WTC11 (cell line): ENCODE measurements around the gene IST1. TPM values are rescaled to one million over a fixed set of nuclear protein-coding genes. Genes with fewer than 3 reads are reported as not detected.
A peak's percentile ranks its signal among the peaks of the same experiment; 100 is the strongest.

Source experiments
- ATAC-seq: fragments of 200-7000 bp; cut with Tn5 transposase; 2 replicates; pipeline ENCODE4 v1.10.0; 2021; ENCODE audit warnings: mild to moderate bottlenecking, moderate library complexity
- CTCF ChIA-PET: fragments of 300-600 bp; sonication (Branson Sonifier 250); formaldehyde crosslinking; loops from one replicate; lab custom pipeline; 2021; ENCODE audit warnings: antibody characterized with exemption; lab: Charles Lee
- POLR2A ChIA-PET: fragments of 350-600 bp; sonication (Branson Sonifier 250); formaldehyde crosslinking; loops from one replicate; lab custom pipeline; 2021; ENCODE audit warnings: antibody characterized with exemption; lab: Charles Lee
- DNase-seq: peaks from one replicate; pipeline ENCODE4 v3.0.0; 2021; ENCODE audit warnings: low spot score
- H3K27ac Mint-ChIP-seq: 2 replicates; pipeline ENCODE4 v1.8.0; 2021; ENCODE audit warnings: mixed read lengths
- H3K27me3 Mint-ChIP-seq: 2 replicates; pipeline ENCODE4 v1.8.0; 2021; ENCODE audit warnings: low read depth, mild to moderate bottlenecking, moderate library complexity, mixed read lengths
- H3K36me3 Mint-ChIP-seq: 2 replicates; pipeline ENCODE4 v1.8.0; 2021; ENCODE audit warnings: mixed read lengths
- H3K4me1 Mint-ChIP-seq: 2 replicates; pipeline ENCODE4 v1.8.0; 2022; ENCODE audit warnings: mixed read lengths
- H3K4me3 Mint-ChIP-seq: 2 replicates; pipeline ENCODE4 v1.8.0; 2021; ENCODE audit warnings: mild to moderate bottlenecking, moderate library complexity, mixed read lengths
- H3K9me3 Mint-ChIP-seq: 2 replicates; pipeline ENCODE4 v1.8.0; 2021; ENCODE audit warnings: mixed read lengths
- CREB1 ChIP-seq: sonication (generic); formaldehyde crosslinking; IDR thresholded peaks from 2 replicates; pipeline ENCODE4 v1.8.0; 2023; ENCODE audit warnings: mild to moderate bottlenecking, missing genetic modification reagents
- EMX1 ChIP-seq: fragments of 250-450 bp; sonication (Bioruptor Pico); IDR thresholded peaks from 2 replicates; pipeline ENCODE4 v1.8.0; 2021; ENCODE audit warnings: mild to moderate bottlenecking
- ETV6 ChIP-seq: sonication (generic); formaldehyde crosslinking; IDR thresholded peaks from 2 replicates; pipeline ENCODE4 v1.8.1; 2022; ENCODE audit warnings: mild to moderate bottlenecking, missing genetic modification reagents
- FOXJ3 ChIP-seq: sonication (generic); formaldehyde crosslinking; IDR thresholded peaks from 2 replicates; pipeline ENCODE4 v1.9.0; 2021; ENCODE audit warnings: missing genetic modification reagents, mild to moderate bottlenecking, borderline replicate concordance
- FOXK1 ChIP-seq: sonication (generic); formaldehyde crosslinking; IDR thresholded peaks from 2 replicates; pipeline ENCODE4 v1.8.0; 2022; ENCODE audit warnings: mild to moderate bottlenecking, moderate library complexity, missing genetic modification reagents
- IRF2 ChIP-seq: sonication (generic); formaldehyde crosslinking; IDR thresholded peaks from 2 replicates; pipeline ENCODE4 v1.8.0; 2022; ENCODE audit warnings: low read depth, missing genetic modification reagents, borderline replicate concordance
- JAZF1 ChIP-seq: fragments of 250-450 bp; sonication (Bioruptor Pico); IDR thresholded peaks from 2 replicates; pipeline ENCODE4 v1.9.0; 2021; ENCODE audit warnings: moderate library complexity, mild to moderate bottlenecking, inconsistent platforms
- JUN ChIP-seq: sonication (generic); formaldehyde crosslinking; IDR thresholded peaks from 2 replicates; pipeline ENCODE4 v1.8.0; 2023; ENCODE audit warnings: mild to moderate bottlenecking, missing genetic modification reagents
- KAT7 ChIP-seq: sonication (generic); formaldehyde crosslinking; IDR thresholded peaks from 2 replicates; pipeline ENCODE4 v1.8.1; 2023; ENCODE audit warnings: missing genetic modification reagents, mild to moderate bottlenecking, borderline replicate concordance
- NFYB ChIP-seq: sonication (generic); formaldehyde crosslinking; conservative IDR thresholded peaks from 2 replicates; pipeline ENCODE4 v1.8.0; 2022; ENCODE audit warnings: low read depth, missing genetic modification reagents
- NR3C1 ChIP-seq: sonication (generic); formaldehyde crosslinking; conservative IDR thresholded peaks from 2 replicates; pipeline ENCODE4 v1.8.1; 2023; ENCODE audit warnings: low read depth, mild to moderate bottlenecking, missing genetic modification reagents
- PRRX2 ChIP-seq: fragments of 250-450 bp; sonication (Bioruptor Pico); IDR thresholded peaks from 2 replicates; pipeline ENCODE4 v1.8.0; 2021; ENCODE audit warnings: mild to moderate bottlenecking
- RORB ChIP-seq: fragments of 250-450 bp; sonication (Bioruptor Pico); IDR thresholded peaks from 2 replicates; pipeline ENCODE4 v1.9.0; 2021; ENCODE audit warnings: mild to moderate bottlenecking
- ZBTB21 ChIP-seq: sonication (generic); formaldehyde crosslinking; IDR thresholded peaks from 2 replicates; pipeline ENCODE4 v1.8.1; 2023; ENCODE audit warnings: mild to moderate bottlenecking, missing genetic modification reagents, borderline replicate concordance
- ZNF219 ChIP-seq: sonication (generic); formaldehyde crosslinking; IDR thresholded peaks from 2 replicates; pipeline ENCODE4 v1.8.0; 2023; ENCODE audit warnings: missing genetic modification reagents, mild to moderate bottlenecking, borderline replicate concordance
- ZNF671 ChIP-seq: fragments of 250-450 bp; sonication (Bioruptor Pico); IDR thresholded peaks from 2 replicates; pipeline ENCODE4 v1.8.0; 2021; ENCODE audit warnings: mild to moderate bottlenecking
- total RNA-seq: library from RNA; stranded (reverse); gene quantifications from 3 replicates; pipeline ENCODE4 v1.2.3, GENCODE V29; 2021
- TF ChIP-seq, protein P1 (sequence below): fragments of 250-450 bp; sonication (Bioruptor Pico); IDR thresholded peaks from 2 replicates; pipeline ENCODE4 v1.8.0; 2021; ENCODE audit warnings: mild to moderate bottlenecking
- TF ChIP-seq, protein P2 (sequence below): sonication (generic); formaldehyde crosslinking; conservative IDR thresholded peaks from 2 replicates; pipeline ENCODE4 v1.8.1; 2022; ENCODE audit warnings: mild to moderate bottlenecking, missing genetic modification reagents
- TF ChIP-seq, protein P3 (sequence below): fragments of 250-450 bp; sonication (Bioruptor Pico); IDR thresholded peaks from 2 replicates; pipeline ENCODE4 v1.9.0; 2021; ENCODE audit warnings: moderate library complexity, mild to moderate bottlenecking, inconsistent platforms, borderline replicate concordance
- TF ChIP-seq, protein P4 (sequence below): sonication (generic); formaldehyde crosslinking; IDR thresholded peaks from 2 replicates; pipeline ENCODE4 v1.8.0; 2022; ENCODE audit warnings: mild to moderate bottlenecking, missing genetic modification reagents
- TF ChIP-seq, protein P5 (sequence below): sonication (generic); formaldehyde crosslinking; IDR thresholded peaks from 2 replicates; pipeline ENCODE4 v1.8.1; 2023; ENCODE audit warnings: mild to moderate bottlenecking, missing genetic modification reagents, borderline replicate concordance
- TF ChIP-seq, protein P6 (sequence below): sonication (generic); formaldehyde crosslinking; IDR thresholded peaks from 2 replicates; pipeline ENCODE4 v1.8.1; 2023; ENCODE audit warnings: mild to moderate bottlenecking, moderate library complexity, missing genetic modification reagents
- TF ChIP-seq, protein P7 (sequence below): sonication (generic); formaldehyde crosslinking; IDR thresholded peaks from 2 replicates; pipeline ENCODE4 v1.8.0; 2023; ENCODE audit warnings: mild to moderate bottlenecking, missing genetic modification reagents

The IST1 gene
- total RNA-seq, 1 experiment from 2014 or later, result 272 TPM

DNA sequence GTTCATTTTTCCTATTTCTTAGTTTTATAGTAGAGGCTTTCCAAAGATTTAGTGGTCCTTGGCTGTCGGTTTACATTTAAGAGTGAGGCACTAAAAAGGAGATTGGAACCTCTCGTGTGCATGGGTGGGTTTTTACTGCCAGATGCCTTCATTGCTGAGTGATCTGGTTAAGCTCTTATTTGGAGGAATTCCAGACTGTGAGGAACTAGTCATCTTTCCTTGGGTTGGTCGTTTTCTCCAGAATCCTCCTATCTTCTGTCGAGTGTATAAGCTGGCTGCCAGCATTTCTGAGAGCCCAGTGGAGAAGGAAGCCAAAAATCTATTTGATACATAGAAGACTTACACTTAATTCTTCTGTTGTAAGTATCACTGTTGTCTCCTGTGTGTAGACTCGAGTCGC, 22.6 kb downstream of the IST1 start (continued):
- no peak for TF ChIP-seq JAZF1 (CRISPR knock-in tag)
- no peak for TF ChIP-seq PRRX2 (CRISPR knock-in tag)
- no peak for TF ChIP-seq NFYB (CRISPR knock-in tag)
- TF ChIP-seq KAT7 (CRISPR knock-in tag), result no peak
- TF ChIP-seq FOXJ3, result no peak
- TF ChIP-seq, protein P1, sequence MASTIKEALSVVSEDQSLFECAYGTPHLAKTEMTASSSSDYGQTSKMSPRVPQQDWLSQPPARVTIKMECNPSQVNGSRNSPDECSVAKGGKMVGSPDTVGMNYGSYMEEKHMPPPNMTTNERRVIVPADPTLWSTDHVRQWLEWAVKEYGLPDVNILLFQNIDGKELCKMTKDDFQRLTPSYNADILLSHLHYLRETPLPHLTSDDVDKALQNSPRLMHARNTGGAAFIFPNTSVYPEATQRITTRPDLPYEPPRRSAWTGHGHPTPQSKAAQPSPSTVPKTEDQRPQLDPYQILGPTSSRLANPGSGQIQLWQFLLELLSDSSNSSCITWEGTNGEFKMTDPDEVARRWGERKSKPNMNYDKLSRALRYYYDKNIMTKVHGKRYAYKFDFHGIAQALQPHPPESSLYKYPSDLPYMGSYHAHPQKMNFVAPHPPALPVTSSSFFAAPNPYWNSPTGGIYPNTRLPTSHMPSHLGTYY (CRISPR knock-in tag), result no peak
- TF ChIP-seq CREB1, result no peak
- no peak for TF ChIP-seq RORB (CRISPR knock-in tag)
- TF ChIP-seq ZNF219 (CRISPR knock-in tag), result no peak
- TF ChIP-seq FOXK1, result no peak
- TF ChIP-seq EMX1 (CRISPR knock-in tag), result no peak
- TF ChIP-seq ZNF671 (CRISPR knock-in tag), result no peak

DNA sequence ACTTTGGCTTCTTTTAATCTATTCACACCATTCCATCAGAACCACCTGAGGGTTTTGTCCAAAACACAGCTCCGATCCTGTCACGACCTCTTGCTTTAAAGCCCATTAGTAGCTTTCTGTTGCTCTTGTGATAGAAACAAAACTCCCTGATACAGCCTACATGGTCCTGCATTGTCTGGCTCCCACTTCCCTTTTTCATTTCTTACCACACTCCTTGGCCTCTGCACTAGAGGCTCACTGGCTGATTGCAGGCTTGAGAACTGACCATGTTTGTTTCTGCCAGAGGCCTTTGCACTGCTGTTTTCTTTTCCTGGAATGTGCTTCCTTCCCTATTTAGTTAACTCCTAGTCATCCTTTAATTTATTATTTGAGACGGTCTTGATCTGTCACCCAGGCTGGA, 23.7 kb downstream of the IST1 start:
- ChIA-PET CTCF (interaction anchor here (0.5 kb wide), 1 partner anchor 20 kb away, joined by 3 read pairs; no protein-coding TSS in a partner anchor), POLR2A (interaction anchor here (0.5 kb wide), 2 partner anchors 28 to 39 kb away, joined by 3 to 5 read pairs; no protein-coding TSS in a partner anchor)
- DNase-seq (no peak), ATAC-seq (no peak)
- Mint-ChIP-seq H3K27ac (peak overlapping the region; percentile 60; the same call in 1 of the 2 replicates), H3K9me3 (no peaks in the 10 kb centered on the region), H3K27me3 (no peaks in the 10 kb centered on the region), H3K36me3 (peaks cover 92% of the 10 kb centered on the region), H3K4me1 (no peaks in the 10 kb centered on the region; the same call in 1 of the 2 replicates), H3K4me3 (no peak overlapping the region)
- TF ChIP-seq, protein P2, sequence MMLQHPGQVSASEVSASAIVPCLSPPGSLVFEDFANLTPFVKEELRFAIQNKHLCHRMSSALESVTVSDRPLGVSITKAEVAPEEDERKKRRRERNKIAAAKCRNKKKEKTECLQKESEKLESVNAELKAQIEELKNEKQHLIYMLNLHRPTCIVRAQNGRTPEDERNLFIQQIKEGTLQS (CRISPR knock-in tag), result no peak
- TF ChIP-seq, protein P3, sequence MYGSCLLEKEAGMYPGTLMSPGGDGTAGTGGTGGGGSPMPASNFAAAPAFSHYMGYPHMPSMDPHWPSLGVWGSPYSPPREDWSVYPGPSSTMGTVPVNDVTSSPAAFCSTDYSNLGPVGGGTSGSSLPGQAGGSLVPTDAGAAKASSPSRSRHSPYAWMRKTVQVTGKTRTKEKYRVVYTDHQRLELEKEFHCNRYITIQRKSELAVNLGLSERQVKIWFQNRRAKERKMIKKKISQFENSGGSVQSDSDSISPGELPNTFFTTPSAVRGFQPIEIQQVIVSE (CRISPR knock-in tag), result no peak
- TF ChIP-seq, protein P4, sequence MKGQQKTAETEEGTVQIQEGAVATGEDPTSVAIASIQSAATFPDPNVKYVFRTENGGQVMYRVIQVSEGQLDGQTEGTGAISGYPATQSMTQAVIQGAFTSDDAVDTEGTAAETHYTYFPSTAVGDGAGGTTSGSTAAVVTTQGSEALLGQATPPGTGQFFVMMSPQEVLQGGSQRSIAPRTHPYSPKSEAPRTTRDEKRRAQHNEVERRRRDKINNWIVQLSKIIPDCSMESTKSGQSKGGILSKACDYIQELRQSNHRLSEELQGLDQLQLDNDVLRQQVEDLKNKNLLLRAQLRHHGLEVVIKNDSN, result no peak
- TF ChIP-seq NR3C1 (CRISPR knock-in tag), result no peak
- TF ChIP-seq CREB1, result no peak
- no peak for TF ChIP-seq IRF2 (CRISPR knock-in tag)
- no peak for TF ChIP-seq FOXK1
- TF ChIP-seq ETV6 (CRISPR knock-in tag), result no peak
- TF ChIP-seq, protein P5, sequence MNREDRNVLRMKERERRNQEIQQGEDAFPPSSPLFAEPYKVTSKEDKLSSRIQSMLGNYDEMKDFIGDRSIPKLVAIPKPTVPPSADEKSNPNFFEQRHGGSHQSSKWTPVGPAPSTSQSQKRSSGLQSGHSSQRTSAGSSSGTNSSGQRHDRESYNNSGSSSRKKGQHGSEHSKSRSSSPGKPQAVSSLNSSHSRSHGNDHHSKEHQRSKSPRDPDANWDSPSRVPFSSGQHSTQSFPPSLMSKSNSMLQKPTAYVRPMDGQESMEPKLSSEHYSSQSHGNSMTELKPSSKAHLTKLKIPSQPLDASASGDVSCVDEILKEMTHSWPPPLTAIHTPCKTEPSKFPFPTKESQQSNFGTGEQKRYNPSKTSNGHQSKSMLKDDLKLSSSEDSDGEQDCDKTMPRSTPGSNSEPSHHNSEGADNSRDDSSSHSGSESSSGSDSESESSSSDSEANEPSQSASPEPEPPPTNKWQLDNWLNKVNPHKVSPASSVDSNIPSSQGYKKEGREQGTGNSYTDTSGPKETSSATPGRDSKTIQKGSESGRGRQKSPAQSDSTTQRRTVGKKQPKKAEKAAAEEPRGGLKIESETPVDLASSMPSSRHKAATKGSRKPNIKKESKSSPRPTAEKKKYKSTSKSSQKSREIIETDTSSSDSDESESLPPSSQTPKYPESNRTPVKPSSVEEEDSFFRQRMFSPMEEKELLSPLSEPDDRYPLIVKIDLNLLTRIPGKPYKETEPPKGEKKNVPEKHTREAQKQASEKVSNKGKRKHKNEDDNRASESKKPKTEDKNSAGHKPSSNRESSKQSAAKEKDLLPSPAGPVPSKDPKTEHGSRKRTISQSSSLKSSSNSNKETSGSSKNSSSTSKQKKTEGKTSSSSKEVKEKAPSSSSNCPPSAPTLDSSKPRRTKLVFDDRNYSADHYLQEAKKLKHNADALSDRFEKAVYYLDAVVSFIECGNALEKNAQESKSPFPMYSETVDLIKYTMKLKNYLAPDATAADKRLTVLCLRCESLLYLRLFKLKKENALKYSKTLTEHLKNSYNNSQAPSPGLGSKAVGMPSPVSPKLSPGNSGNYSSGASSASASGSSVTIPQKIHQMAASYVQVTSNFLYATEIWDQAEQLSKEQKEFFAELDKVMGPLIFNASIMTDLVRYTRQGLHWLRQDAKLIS (CRISPR knock-in tag), result no peak
- TF ChIP-seq ZBTB21 (CRISPR knock-in tag), result no peak
- no peak for TF ChIP-seq RORB (CRISPR knock-in tag)
- TF ChIP-seq, protein P6, sequence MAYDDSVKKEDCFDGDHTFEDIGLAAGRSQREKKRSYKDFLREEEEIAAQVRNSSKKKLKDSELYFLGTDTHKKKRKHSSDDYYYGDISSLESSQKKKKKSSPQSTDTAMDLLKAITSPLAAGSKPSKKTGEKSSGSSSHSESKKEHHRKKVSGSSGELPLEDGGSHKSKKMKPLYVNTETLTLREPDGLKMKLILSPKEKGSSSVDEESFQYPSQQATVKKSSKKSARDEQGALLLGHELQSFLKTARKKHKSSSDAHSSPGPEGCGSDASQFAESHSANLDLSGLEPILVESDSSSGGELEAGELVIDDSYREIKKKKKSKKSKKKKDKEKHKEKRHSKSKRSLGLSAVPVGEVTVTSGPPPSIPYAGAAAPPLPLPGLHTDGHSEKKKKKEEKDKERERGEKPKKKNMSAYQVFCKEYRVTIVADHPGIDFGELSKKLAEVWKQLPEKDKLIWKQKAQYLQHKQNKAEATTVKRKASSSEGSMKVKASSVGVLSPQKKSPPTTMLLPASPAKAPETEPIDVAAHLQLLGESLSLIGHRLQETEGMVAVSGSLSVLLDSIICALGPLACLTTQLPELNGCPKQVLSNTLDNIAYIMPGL (CRISPR knock-in tag), result no peak
- no peak for TF ChIP-seq JUN (CRISPR knock-in tag)
- TF ChIP-seq, protein P7, sequence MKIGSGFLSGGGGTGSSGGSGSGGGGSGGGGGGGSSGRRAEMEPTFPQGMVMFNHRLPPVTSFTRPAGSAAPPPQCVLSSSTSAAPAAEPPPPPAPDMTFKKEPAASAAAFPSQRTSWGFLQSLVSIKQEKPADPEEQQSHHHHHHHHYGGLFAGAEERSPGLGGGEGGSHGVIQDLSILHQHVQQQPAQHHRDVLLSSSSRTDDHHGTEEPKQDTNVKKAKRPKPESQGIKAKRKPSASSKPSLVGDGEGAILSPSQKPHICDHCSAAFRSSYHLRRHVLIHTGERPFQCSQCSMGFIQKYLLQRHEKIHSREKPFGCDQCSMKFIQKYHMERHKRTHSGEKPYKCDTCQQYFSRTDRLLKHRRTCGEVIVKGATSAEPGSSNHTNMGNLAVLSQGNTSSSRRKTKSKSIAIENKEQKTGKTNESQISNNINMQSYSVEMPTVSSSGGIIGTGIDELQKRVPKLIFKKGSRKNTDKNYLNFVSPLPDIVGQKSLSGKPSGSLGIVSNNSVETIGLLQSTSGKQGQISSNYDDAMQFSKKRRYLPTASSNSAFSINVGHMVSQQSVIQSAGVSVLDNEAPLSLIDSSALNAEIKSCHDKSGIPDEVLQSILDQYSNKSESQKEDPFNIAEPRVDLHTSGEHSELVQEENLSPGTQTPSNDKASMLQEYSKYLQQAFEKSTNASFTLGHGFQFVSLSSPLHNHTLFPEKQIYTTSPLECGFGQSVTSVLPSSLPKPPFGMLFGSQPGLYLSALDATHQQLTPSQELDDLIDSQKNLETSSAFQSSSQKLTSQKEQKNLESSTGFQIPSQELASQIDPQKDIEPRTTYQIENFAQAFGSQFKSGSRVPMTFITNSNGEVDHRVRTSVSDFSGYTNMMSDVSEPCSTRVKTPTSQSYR (CRISPR knock-in tag), result no peak
